Lung (tissue), 12 donors: ENCODE data around the gene CCL27. TPM values are rescaled to one million over a fixed set of nuclear protein-coding genes. Genes with fewer than 3 reads are reported as not detected.

ENCODE experiments used
- ATAC-seq: fragments of 200-7000 bp; cut with Tn5 transposase; one replicate; pipeline ENCODE4 v1.9.1; 2020; ENCODE audit warnings: moderate number of reproducible peaks; ENCODE audit not compliant: insufficient read depth, low FRiP score
- DNase-seq, 3 donors: peaks; one replicate each; pipeline ENCODE4 v3.0.0-alpha.2; 2013 to 2017
- H3K27ac ChIP-seq, 2 donors: one replicate each; pipeline ENCODE4 v1.5.1; 2013; ENCODE audit warnings: mild to moderate bottlenecking in 2 of 2, moderate library complexity in 2 of 2, control low read depth in 1 of 2, inconsistent platforms in 1 of 2, low read depth in 1 of 2, low read length in 1 of 2
- H3K27me3 ChIP-seq, 3 donors: one replicate each; pipeline ENCODE4 v1.5.1; 2013; ENCODE audit warnings: low read length in 2 of 3; ENCODE audit not compliant: control insufficient read depth in 3 of 3, insufficient read depth in 3 of 3
- H3K36me3 ChIP-seq, 4 donors: one replicate each; pipeline ENCODE4 v1.5.1; 2013; ENCODE audit warnings: low read length in 4 of 4, mild to moderate bottlenecking in 1 of 4, moderate library complexity in 1 of 4; ENCODE audit not compliant: control insufficient read depth in 4 of 4, insufficient read depth in 4 of 4
- H3K4me1 ChIP-seq, 5 donors: one replicate each; pipeline ENCODE4 v1.5.1; 2013; ENCODE audit warnings: low read length in 5 of 5, mild to moderate bottlenecking in 2 of 5, moderate library complexity in 1 of 5; ENCODE audit not compliant: control insufficient read depth in 5 of 5, insufficient read depth in 5 of 5
- H3K4me3 ChIP-seq: one replicate; pipeline ENCODE4 v1.5.1; 2013; ENCODE audit warnings: mild to moderate bottlenecking, control low read depth, moderate library complexity
- H3K9ac ChIP-seq, 2 donors: one replicate each; pipeline ENCODE4 v1.5.1; 2013; ENCODE audit warnings: low read length in 2 of 2, control low read depth in 1 of 2; ENCODE audit not compliant: insufficient read depth in 1 of 2
- H3K9me3 ChIP-seq, 4 donors: one replicate each; pipeline ENCODE4 v1.5.1; 2013; ENCODE audit warnings: low read length in 3 of 4, mild to moderate bottlenecking in 1 of 4, moderate library complexity in 1 of 4; ENCODE audit not compliant: control insufficient read depth in 4 of 4, insufficient read depth in 3 of 4
- WGBS, 2 donors: extraction: QIAGEN DNeasy Blood & Tissue Kit; methylation state at CpG; one replicate each; pipeline ENCODE4 v1.1.7; 2013; 5-methylcytosine and 5-hydroxymethylcytosine counted together
- polyA plus RNA-seq, 2 donors: library from polyadenylated mRNA; stranded (reverse); fragments of 200-250 nt; gene quantifications; one replicate each; pipeline ENCODE4 v1.2.1, GENCODE V29; 2013
- total RNA-seq, 2 donors: library from RNA; depleted of rRNA in 1 of 2; stranded (reverse); fragments of >200 nt in 1 of 2; gene quantifications; one replicate each; pipeline ENCODE4 v1.2.1, GENCODE V29; 2014 to 2021
- TF ChIP-seq, protein P1 (sequence below): IDR thresholded peaks from 2 replicates; pipeline ENCODE4 v1.5.1; 2012; ENCODE audit warnings: mild to moderate bottlenecking; ENCODE audit errors: control extremely low read depth, extremely low read depth
- donor health status: control.
- donor health status: control.
- donor health status: Bipolar disorder and iron deficiency.
- donor health status: healthy.
- donor health status: DM: yes; HTN: yes; CAD: no.

CCL27 gene
- total and polyA plus RNA-seq, 4 donors: 0.05 to 0.55 TPM; not detected in 2

DNA sequence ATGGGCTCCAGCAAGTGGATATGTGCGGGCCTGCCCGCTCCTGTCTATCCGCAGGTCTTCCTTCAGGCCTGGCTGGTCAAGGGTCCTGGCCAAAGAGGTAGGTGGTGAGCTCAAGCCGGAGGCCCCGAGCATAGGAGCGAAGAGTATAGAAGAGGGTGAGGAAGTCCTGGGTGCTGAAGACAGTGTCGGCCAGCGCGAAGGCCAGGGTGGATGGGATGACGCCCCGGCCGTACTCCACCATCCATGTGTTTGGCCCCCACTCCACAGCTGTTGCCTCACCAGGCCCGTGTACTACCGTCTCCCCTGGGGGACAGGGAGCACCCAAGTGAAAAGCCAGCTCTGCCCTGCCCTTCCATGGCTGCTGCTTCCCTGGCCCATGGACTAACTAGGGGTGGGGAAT lies 26.9 kb downstream of the CCL27 start:
- Histone ChIP-seq H3K36me3 (peaks cover 0 to 8% (median 5%) of the 10 kb centered on the region in 4 donors), H3K27me3 (peaks cover 0 to 14% (median 8%) of the 10 kb centered on the region in 3 donors), H3K9me3 (no peaks in the 10 kb centered on the region), H3K9ac (no peak overlapping the region), H3K4me3 (no peak overlapping the region), H3K27ac (no peak overlapping the region), H3K4me1 (peaks cover 0 to 19% (median 7%) of the 10 kb centered on the region in 5 donors)
- TF ChIP-seq, protein P1, sequence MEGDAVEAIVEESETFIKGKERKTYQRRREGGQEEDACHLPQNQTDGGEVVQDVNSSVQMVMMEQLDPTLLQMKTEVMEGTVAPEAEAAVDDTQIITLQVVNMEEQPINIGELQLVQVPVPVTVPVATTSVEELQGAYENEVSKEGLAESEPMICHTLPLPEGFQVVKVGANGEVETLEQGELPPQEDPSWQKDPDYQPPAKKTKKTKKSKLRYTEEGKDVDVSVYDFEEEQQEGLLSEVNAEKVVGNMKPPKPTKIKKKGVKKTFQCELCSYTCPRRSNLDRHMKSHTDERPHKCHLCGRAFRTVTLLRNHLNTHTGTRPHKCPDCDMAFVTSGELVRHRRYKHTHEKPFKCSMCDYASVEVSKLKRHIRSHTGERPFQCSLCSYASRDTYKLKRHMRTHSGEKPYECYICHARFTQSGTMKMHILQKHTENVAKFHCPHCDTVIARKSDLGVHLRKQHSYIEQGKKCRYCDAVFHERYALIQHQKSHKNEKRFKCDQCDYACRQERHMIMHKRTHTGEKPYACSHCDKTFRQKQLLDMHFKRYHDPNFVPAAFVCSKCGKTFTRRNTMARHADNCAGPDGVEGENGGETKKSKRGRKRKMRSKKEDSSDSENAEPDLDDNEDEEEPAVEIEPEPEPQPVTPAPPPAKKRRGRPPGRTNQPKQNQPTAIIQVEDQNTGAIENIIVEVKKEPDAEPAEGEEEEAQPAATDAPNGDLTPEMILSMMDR: no peak
- DNase-seq (no peak), ATAC-seq (no peak)
- WGBS, 2 donors: 89 to 96% methylated on average over 14 of the region's 14 CpGs

DNA sequence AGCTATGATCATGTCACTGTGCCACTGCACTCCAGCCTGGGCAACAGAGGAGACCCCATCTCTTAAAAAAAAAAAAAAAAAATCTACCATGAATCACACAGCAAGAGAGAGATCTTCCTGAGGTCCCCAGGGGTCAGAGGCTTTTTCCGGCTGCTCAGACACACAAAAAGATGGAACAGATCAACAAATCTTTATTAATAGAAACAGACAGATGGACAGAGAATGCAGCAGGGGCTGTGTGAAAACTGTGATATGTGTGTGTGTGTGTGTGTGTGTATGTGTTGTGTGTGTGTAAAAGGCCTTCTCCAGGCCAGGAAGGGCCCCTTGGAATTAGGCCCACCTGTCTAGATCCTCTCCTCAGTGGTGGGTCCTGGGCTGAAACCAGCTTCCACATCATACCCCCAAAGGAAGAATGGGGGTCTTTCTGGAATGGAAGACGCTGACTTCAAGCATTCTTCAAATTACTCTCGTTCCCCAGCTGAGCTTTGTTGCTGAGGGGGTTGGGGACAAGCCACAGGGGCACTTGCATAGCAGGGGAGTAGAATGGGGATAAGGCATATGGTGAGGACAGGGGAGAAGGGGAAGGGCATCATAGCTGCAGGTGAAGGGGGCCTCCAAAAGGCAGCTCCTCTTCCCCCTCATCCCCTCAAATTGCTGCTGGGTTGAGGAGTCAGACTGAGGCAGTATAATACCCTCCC lies 27.8 kb downstream of the CCL27 start:
- no peaks in the 10 kb centered on the region for H3K9me3 ChIP-seq
- H3K36me3 ChIP-seq: peaks cover 0 to 8% (median 5%) of the 10 kb centered on the region in 4 donors
- DNase-seq (no peak), ATAC-seq (no peak)
- H3K4me1 ChIP-seq: peaks cover 0 to 19% (median 7%) of the 10 kb centered on the region in 5 donors
- TF ChIP-seq, protein P1: no peak
- H3K4me3 ChIP-seq: no peak overlapping the region
- 81 to 87% methylated on average over 3 of the region's 3 CpGs for WGBS, 2 donors
- H3K27ac ChIP-seq: no peak overlapping the region
- H3K27me3 ChIP-seq: peaks cover 0 to 23% (median 17%) of the 10 kb centered on the region in 3 donors
- H3K9ac ChIP-seq: no peak overlapping the region

DNA sequence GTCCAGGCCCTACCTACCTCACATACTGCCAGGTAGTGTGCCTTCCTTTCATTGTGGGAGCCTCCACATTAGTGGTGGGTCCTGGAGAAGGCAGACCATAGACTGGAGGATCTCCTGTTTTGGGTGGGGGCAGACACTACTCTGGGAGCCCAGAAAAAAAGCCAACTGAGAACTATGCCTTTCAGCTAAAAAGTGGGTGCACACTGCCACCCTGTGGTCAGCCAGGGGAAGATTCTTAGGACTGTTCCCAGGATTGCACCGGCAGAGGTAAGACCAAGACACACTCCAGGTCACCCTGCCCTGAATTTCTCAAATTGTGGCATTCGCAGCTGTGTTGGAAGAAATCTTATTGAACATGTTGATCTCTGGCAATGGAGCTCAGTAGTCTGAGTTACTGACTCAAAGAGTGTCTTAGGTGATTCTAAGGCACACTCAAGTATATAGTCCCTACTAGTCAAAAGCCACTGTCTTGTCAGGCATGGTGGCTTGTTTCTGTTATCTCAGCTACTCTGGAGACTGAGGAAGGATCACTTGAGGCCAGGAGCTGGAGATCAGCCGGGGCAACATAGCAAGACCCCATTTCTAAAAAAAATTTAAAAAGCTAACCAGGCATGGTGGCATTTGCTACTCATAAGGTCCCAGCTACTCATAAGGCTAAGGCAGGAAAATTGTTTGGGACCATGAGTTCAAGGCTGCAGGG lies 28.5 kb downstream of the CCL27 start:
- H3K9ac ChIP-seq: no peak overlapping the region
- DNase-seq: peak; percentile 69 to 75 (median 74)
- no peak overlapping the region for H3K4me3 ChIP-seq
- peaks cover 0 to 30% (median 24%) of the 10 kb centered on the region in 3 donors for H3K27me3 ChIP-seq
- WGBS, 2 donors: 24 to 26% methylated on average over 3 of the region's 3 CpGs
- ATAC-seq: no peak
- H3K27ac ChIP-seq: no peak overlapping the region
- H3K36me3 ChIP-seq: peaks cover 0 to 8% (median 5%) of the 10 kb centered on the region in 4 donors
- peaks cover 0 to 19% (median 7%) of the 10 kb centered on the region in 5 donors for H3K4me1 ChIP-seq
- TF ChIP-seq, protein P1: peak; percentile 79
- H3K9me3 ChIP-seq: no peaks in the 10 kb centered on the region
